Cardiac septum (tissue), 1 donor: ENCODE data around the gene RPUSD4. TPM values are rescaled to one million over a fixed set of nuclear protein-coding genes. Genes with fewer than 3 reads are reported as not detected.
A peak's percentile ranks its signal among the peaks of the same experiment; 100 is the strongest.
"Not testable (repeated sequence)": the region's sequence is repeated elsewhere in the genome, so short reads cannot be mapped to it uniquely, and the experiment has no call there.

Experiments used
- DNase-seq: peaks from one replicate; pipeline ENCODE4 v3.0.0-alpha.2; 2020; ENCODE audit warnings: low spot score
- intact Hi-C: fragments of 100-400 bp; cut with DNase I; formaldehyde crosslinking; loops from one replicate; pipeline ENCODE4 v1.14.0; 2022
- long read RNA-seq: library from polyadenylated mRNA; unstranded; transcript quantifications from one replicate; pipeline ENCODE4 v2.0.0, GENCODE V29; 2021
- total RNA-seq: library from RNA; stranded (reverse); fragmentation: NEBNext Ultra II Directional; extraction: Animal tissue kit (Norgen Biotek cat#: 25700); gene quantifications from one replicate; pipeline ENCODE4 v1.2.1, GENCODE V29; 2021
- donor health status: DM: no; HTN: no; CAD: no.

RPUSD4 gene
- total RNA-seq = 32.2 TPM
- long read RNA-seq, transcript RPUSD4-201 (7 exons, 2,512 nt) = major isoform, 85 of 102 reads
- long read RNA-seq, partial matches to known transcripts = 4 of 102 reads
- long read RNA-seq, other reads (novel, unspliced or antisense) = 12 of 102 reads

- intact Hi-C loops = loop anchor here (1.0 to 10.0 kb wide), 3 partner anchors 57 to 617 kb away; partner anchors contain the start of genes SRPRA, STT3A and TIRAP
- DNase-seq = peak; percentile 99
These were observed at the start of gene RPUSD4, which contains the start of gene FAM118B for GRCh38 chr11:126211236-126212088. TSS of gene RPUSD4 (minus strand) at chr11:126211650. CDS start at chr11:126211638, 12 bp downstream. TSS of gene FAM118B (plus strand) at chr11:126211782. CDS start at chr11:126235002, 23,220 bp downstream.

- intact Hi-C loops = no loop called here
- no peak for DNase-seq
These were observed 46.3 kb upstream of the RPUSD4 start for GRCh38 chr11:126257764-126258163.

GRCh38 chr11:126257144-126257543 lies 45.7 kb upstream of the RPUSD4 start:
- intact Hi-C loops = no loop called here
- DNase-seq = no peak

- no peak for DNase-seq
- intact Hi-C loops = no loop called here
These were observed 44.8 kb upstream of the RPUSD4 start for GRCh38 chr11:126256216-126256615.

GRCh38 chr11:126255507-126255906 lies 44.1 kb upstream of the RPUSD4 start:
- intact Hi-C loops, DNase-seq: not testable (repeated sequence)

- DNase-seq = no peak
- intact Hi-C loops = no loop called here
These were observed 43.4 kb upstream of the RPUSD4 start for GRCh38 chr11:126254819-126255218.

GRCh38 chr11:126253265-126253664 lies 41.8 kb upstream of the RPUSD4 start:
- no peak for DNase-seq
- intact Hi-C loops = no loop called here

GRCh38 chr11:126246636-126247035 lies 35.2 kb upstream of the RPUSD4 start:
- intact Hi-C loops = no loop called here
- DNase-seq = no peak

GRCh38 chr11:126233391-126233790 lies 21.9 kb upstream of the RPUSD4 start:
- no peak for DNase-seq
- intact Hi-C loops = no loop called here

- no peak for DNase-seq
- intact Hi-C loops = no loop called here
These were observed 21.2 kb upstream of the RPUSD4 start for GRCh38 chr11:126232683-126233082.

- intact Hi-C loops = no loop called here
These were observed 20.4 kb upstream of the RPUSD4 start for GRCh38 chr11:126231725-126232459.

GRCh38 chr11:126229858-126230540 lies 18.5 kb upstream of the RPUSD4 start:
- DNase-seq = no peak
- intact Hi-C loops = no loop called here

More at GRCh38 chr11:126231725-126232459, 20.4 kb upstream of the RPUSD4 start:
- no peak for DNase-seq

- DNase-seq = no peak
- intact Hi-C loops = no loop called here
These were observed 15.1 kb upstream of the RPUSD4 start for GRCh38 chr11:126226334-126227084.

GRCh38 chr11:126225295-126225665 lies 13.8 kb upstream of the RPUSD4 start:
- intact Hi-C loops = no loop called here

GRCh38 chr11:126224647-126225294 lies 13.3 kb upstream of the RPUSD4 start:
- no peak for DNase-seq
- intact Hi-C loops = no loop called here

More at GRCh38 chr11:126225295-126225665, 13.8 kb upstream of the RPUSD4 start:
- DNase-seq = no peak

GRCh38 chr11:126219547-126219946 lies 8.1 kb upstream of the RPUSD4 start:
- DNase-seq = no peak
- intact Hi-C loops = loop anchor here (10.0 kb wide), 1 partner anchor 625 kb away; the partner anchor contains the start of gene STT3A

- no peak for DNase-seq
- intact Hi-C loops = loop anchor here (10.0 kb wide), 1 partner anchor 623 kb away; the partner anchor contains the start of gene STT3A
These were observed 6.0 kb upstream of the RPUSD4 start for GRCh38 chr11:126217491-126217890.
